GM23248 (cell line): ENCODE measurements around the gene ASIC1.

Source experiments
- EZH2 ChIP-seq: fragments of 200-600 bp; sonication (generic); IDR thresholded peaks from 2 replicates; pipeline ENCODE4 v1.6.1; 2018; ENCODE audit warnings: antibody characterized with exemption, mild to moderate bottlenecking; ENCODE audit not compliant: insufficient read depth, poor library complexity, severe bottlenecking
- EZH2phosphoT487 ChIP-seq: fragments of 200-600 bp; sonication (generic); IDR thresholded peaks from 2 replicates; pipeline ENCODE4 v1.6.1; 2018; ENCODE audit warnings: antibody characterized with exemption, moderate library complexity, mild to moderate bottlenecking, low read depth; ENCODE audit not compliant: insufficient read depth

DNA sequence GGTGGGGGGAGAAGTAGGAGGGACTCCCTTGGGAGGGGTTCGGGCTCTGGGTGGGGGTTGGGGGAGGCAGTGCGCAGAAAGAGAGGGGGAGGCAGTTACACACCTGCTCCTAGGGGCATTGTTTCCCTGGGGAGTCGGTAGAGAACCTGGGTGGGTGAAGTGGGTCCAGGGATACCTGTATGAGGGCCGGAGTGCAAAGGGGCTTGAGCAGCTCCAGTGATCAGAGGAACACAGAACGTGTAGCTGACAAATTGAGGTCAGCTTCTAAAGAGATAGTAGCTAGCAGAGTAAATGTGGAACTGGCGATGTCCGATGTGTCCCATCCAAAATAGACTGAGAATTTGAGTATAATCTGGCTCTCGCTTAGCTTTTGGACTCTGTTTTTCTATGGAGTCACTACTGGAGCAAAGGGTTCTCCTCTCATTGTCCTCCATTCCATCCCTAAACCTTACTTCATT, 28.2 kb downstream of the ASIC1 start:
- TF ChIP-seq EZH2phosphoT487, result no peak
- TF ChIP-seq EZH2, result no peak
